Smooth muscle cell of the brain vasculature (primary cell): ENCODE results near the gene PHOX2B.
"Not testable (repeated sequence)": the region's sequence is repeated elsewhere in the genome, so short reads cannot be mapped to it uniquely, and the experiment has no call there.

Source experiments
- DNase-seq: peaks from one replicate; pipeline ENCODE4 v3.0.0-alpha.2; 2012; ENCODE audit warnings: low read depth, low spot score

Gene PHOX2B

GRCh38 chr4:41712425-41712824 is 36.1 kb downstream of the PHOX2B start:
- DNase-seq, result no peak

DNA sequence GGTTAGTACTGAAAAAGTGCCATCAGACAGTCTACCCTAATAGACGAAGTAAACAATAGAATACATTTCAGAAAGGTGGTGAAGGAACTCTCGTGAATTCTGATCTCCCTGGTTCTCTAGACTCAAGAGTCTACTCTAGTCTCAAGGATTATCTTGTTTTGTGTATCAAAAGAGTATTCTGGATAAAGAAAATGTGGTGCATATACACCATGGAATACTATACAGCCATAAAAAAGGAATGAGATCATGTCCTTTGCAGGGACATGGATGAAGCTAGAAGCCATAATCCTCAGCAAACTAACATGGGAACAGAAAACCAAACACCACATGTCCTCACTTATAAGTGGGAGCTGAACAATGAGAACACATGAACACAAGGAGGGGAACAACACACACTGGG is 36.9 kb downstream of the PHOX2B start:
- DNase-seq, result not testable (repeated sequence)

GRCh38 chr4:41709844-41710481 is 38.6 kb downstream of the PHOX2B start:
- DNase-seq, result no peak

DNA sequence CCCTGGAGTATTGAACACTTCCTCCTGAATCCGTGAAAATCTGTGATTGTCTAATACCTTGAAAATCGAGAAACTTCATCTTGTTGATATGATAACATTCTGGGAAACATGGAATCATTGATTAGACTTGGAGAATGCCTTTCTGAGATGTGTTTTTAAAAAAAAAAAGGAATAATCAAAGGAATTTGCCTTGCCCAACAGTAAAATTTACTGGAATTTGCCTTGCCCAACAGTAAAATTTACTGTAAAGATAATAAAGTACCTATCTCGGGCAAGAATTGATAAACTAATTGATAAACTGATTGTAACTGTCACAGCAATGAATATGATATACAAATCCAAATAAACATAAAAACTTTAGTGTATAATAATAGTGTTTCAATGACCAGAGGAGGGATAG is 44.7 kb downstream of the PHOX2B start:
- no peak for DNase-seq

DNA sequence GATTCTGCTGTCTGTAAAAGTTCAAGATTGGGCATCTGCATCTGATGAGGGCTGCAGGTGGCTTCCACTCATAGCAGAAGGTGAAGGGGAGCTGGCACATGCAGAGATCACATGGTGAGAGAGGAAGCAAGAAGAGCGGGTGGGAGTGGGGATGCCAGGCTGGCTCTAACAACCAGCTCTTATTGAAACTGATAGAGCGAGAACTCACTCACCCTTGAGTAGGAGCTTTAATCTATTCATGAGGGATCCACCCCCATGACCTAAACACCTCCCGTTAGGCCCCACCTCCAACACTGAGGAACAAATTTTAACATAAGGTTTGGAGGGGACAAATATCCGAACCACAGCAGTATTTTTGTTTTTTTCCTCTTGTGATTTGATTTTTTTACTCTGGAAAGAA is 45.8 kb downstream of the PHOX2B start:
- DNase-seq, result no peak

GRCh38 chr4:41701983-41702382 is 46.5 kb downstream of the PHOX2B start:
- DNase-seq, result no peak

DNA sequence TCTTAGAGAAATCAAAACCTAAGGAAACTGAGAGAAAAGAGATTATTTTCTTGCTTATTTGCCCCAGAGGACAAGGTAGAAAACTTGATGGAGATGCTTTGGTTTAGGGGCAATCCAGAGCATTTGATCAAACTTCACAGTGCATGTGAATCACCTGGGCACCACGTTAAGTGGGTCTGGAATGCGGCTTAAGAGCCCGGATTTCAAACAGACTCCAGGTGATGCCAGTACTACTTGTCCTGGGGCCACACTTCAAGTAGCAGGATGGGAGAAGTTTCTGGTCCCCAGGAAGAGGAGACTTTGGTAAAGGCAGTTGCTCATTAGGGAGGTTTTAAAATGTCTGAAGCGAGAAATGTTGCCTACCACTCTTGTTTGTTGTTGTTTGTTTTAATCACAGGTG is 51.8 kb downstream of the PHOX2B start:
- no peak for DNase-seq

GRCh38 chr4:41696131-41696530 is 52.4 kb downstream of the PHOX2B start:
- no peak for DNase-seq
